ENCODE measurements around the gene INPP5F. TPM values are rescaled to one million over a fixed set of nuclear protein-coding genes. Genes with fewer than 3 reads are reported as not detected.

The INPP5F gene
- total RNA-seq, 1 donor from 2014 or later = 36.8 TPM

DNA sequence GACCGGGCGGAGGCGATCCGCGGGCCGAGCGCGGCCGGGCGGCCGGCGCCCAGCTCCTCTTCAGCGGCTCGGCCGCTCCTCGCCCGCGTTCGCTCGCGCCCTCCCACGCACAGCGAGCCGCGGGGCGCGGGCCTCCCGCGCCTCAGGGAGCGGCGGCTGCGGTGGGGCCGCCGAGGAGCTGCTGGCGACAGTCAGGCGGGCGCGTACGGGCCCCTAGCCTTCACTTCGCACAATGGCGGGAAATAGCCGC is 146.7 kb downstream of the INPP5F start, which contains the start of gene MCMBP:
MCMBP (minus strand) TSS at position 234 of the 250 bp plus-strand sequence. CDS start 259 bp downstream, outside the sequence.
- Mint-ChIP-seq H3K4me1 (ENCODE audit: unreplicated experiment) (peaks cover 36% of the 10 kb centered on the region), H3K27ac (ENCODE audit: unreplicated experiment) (peak within 1 kb of the TSS; percentile 90), H3K4me3 (ENCODE audit: unreplicated experiment) (peak within 1 kb of the TSS; percentile 87), H3K36me3 (ENCODE audit: unreplicated experiment) (no peaks in the 10 kb centered on the region), H3K27me3 (ENCODE audit: unreplicated experiment) (no peaks in the 10 kb centered on the region), H3K9me3 (ENCODE audit: unreplicated experiment) (no peaks in the 10 kb centered on the region)
- DNase-seq (ENCODE audit: extremely low spot score, unreplicated experiment) = no peak
- TF ChIP-seq, protein P1, sequence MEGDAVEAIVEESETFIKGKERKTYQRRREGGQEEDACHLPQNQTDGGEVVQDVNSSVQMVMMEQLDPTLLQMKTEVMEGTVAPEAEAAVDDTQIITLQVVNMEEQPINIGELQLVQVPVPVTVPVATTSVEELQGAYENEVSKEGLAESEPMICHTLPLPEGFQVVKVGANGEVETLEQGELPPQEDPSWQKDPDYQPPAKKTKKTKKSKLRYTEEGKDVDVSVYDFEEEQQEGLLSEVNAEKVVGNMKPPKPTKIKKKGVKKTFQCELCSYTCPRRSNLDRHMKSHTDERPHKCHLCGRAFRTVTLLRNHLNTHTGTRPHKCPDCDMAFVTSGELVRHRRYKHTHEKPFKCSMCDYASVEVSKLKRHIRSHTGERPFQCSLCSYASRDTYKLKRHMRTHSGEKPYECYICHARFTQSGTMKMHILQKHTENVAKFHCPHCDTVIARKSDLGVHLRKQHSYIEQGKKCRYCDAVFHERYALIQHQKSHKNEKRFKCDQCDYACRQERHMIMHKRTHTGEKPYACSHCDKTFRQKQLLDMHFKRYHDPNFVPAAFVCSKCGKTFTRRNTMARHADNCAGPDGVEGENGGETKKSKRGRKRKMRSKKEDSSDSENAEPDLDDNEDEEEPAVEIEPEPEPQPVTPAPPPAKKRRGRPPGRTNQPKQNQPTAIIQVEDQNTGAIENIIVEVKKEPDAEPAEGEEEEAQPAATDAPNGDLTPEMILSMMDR (IDR thresholded peaks at IDR 0.05) = no peak

DNA sequence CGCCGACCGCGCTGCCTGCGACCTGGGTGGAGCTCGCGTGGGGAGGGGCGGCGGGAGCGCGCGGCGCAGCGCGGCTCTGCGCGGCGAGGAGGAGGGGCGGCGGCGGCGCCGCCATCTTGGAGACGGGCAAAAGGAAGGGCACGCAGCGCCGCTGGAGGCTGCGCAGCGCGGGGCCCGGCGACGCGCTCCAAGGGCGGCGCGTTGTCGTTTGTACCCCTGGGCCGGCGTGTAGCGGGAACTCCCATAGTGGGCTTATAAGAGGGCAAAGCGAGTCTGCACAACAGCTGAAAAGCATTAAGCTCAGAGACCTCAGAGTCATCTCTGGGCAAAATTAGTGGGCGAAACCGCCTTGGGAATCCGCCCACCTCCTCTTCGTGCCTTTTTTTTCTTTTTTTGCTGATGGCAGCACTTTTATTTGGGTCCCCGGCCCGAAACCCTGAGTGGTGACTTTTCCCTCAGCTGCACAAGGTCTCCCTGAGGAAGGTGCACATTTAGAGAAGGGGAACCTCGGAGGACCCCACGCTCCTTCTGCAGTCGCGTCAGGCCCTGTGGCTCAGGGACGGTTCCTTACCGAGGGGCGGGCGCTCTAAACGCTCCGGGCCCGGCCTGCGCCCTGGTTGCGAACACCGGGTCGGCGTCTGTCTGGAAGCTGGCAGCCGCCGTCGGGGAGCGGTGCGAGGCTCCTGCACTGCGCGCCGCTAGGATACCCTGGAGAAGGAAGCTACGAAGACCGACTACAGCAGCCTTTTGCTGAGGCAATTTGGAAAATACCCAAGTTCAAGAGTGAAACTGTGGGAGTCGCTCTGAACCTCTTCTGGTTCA is 147.2 kb downstream of the INPP5F start:
- H3K27me3 Mint-ChIP-seq (ENCODE audit: unreplicated experiment) = no peaks in the 10 kb centered on the region
- H3K36me3 Mint-ChIP-seq (ENCODE audit: unreplicated experiment) = no peaks in the 10 kb centered on the region
- peaks cover 36% of the 10 kb centered on the region for H3K4me1 Mint-ChIP-seq (ENCODE audit: unreplicated experiment)
- DNase-seq (ENCODE audit: extremely low spot score, unreplicated experiment) = peak; percentile 94
- no peaks in the 10 kb centered on the region for H3K9me3 Mint-ChIP-seq (ENCODE audit: unreplicated experiment)
- H3K27ac Mint-ChIP-seq (ENCODE audit: unreplicated experiment) = peak overlapping the region; percentile 90
- peak overlapping the region; percentile 87 for H3K4me3 Mint-ChIP-seq (ENCODE audit: unreplicated experiment)
- TF ChIP-seq, protein P1 (IDR thresholded peaks at IDR 0.05) = no peak

DNA sequence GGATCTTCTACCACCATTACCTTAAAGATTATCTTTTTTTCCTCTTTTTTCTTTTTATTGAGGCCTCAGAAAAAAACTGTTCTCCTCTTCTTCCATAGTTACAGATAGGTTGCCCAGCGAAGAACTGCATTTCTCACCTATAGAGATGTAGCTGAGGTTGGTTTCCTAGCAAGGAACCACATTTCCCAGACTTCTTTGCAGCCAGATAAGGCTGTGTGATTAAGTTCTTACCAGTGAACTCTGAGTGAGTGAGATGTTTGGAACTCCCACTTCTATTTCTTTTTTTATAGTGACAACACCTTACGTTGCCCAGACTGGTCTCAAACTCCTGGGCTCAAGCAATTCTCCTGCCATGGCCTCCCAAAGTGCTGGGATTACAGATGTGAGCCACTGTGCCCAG is 152.7 kb downstream of the INPP5F start:
- H3K27ac Mint-ChIP-seq (ENCODE audit: unreplicated experiment) = no peak overlapping the region
- no peak for DNase-seq (ENCODE audit: extremely low spot score, unreplicated experiment)
- no peaks in the 10 kb centered on the region for H3K27me3 Mint-ChIP-seq (ENCODE audit: unreplicated experiment)
- no peaks in the 10 kb centered on the region for H3K9me3 Mint-ChIP-seq (ENCODE audit: unreplicated experiment)
- peaks cover 4% of the 10 kb centered on the region for H3K4me1 Mint-ChIP-seq (ENCODE audit: unreplicated experiment)
- TF ChIP-seq, protein P1 (IDR thresholded peaks at IDR 0.05) = no peak
- no peak overlapping the region for H3K4me3 Mint-ChIP-seq (ENCODE audit: unreplicated experiment)
- peaks cover 3% of the 10 kb centered on the region for H3K36me3 Mint-ChIP-seq (ENCODE audit: unreplicated experiment)

Other genes with a start within 250 kb of the INPP5F start
- 19.0 and 23.3 TPM in 2 replicates for gene RGS10, start 183.3 kb upstream of the INPP5F start, total RNA-seq
- gene TIAL1, start 129.1 kb upstream of the INPP5F start, total RNA-seq = 125 and 133 TPM in 2 replicates
- 40.1 and 41.0 TPM in 2 replicates for gene BAG3, start 74.7 kb upstream of the INPP5F start, total RNA-seq
- 43.5 and 50.4 TPM in 2 replicates for gene MCMBP, start 146.8 kb downstream of the INPP5F start, total RNA-seq
- 64.6 and 78.9 TPM in 2 replicates for gene SEC23IP, start 166.7 kb downstream of the INPP5F start, total RNA-seq